Measurements from ENCODE around the gene DNAAF8.

DNAAF8 gene

GRCh38 chr16:4750896-4751295 is 16.6 kb downstream of the DNAAF8 start:
- DNase-seq (ENCODE audit: low read depth): no peak
- no peak overlapping the region for H3K4me3 ChIP-seq (ENCODE audit: low read depth, low read length)
- no peak for TF ChIP-seq CTCF (IDR thresholded peaks at IDR 0.05; ENCODE audit: control insufficient read depth, extremely low read depth, insufficient read depth)

DNA sequence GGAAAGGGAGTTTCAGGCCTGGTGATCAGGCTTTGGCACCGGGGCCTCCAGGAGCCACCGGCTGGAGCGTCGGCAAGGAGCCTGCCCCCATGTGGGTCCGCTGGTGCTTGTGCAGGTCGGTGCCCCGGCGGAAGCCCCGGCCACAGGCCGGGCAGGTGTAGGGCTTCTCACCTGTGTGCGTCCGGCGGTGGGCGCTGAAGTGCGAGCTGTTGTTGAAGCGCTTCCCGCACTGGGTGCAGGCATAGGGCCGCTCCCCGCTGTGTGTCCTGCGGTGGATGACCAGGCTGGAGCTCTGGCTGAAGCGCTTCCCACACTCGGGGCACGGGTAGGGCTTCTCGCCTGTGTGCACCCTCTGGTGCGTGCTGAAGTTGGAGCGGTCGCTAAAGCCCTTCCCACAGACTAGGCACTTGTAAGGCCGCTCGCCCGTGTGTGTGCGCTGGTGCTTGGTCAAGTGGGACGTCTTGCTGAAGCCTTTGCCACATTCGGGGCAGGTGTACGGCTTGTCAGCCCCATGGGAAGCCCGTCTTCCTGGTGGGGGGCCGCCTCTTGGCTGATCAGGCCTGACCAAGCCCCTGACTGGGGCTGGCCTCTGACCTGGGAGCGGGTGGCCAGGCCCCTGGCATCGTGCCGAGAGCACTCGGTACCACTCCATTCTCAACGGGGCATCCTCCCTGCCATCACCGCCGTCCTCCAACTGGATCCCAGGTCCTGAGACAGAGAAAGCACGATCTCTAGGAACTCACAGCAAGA is 18.2 kb downstream of the DNAAF8 start:
- no peak for DNase-seq (ENCODE audit: low read depth)
- TF ChIP-seq CTCF (IDR thresholded peaks at IDR 0.05; ENCODE audit: control insufficient read depth, extremely low read depth, insufficient read depth): no peak
- no peak overlapping the region for H3K4me3 ChIP-seq (ENCODE audit: low read depth, low read length)

DNA sequence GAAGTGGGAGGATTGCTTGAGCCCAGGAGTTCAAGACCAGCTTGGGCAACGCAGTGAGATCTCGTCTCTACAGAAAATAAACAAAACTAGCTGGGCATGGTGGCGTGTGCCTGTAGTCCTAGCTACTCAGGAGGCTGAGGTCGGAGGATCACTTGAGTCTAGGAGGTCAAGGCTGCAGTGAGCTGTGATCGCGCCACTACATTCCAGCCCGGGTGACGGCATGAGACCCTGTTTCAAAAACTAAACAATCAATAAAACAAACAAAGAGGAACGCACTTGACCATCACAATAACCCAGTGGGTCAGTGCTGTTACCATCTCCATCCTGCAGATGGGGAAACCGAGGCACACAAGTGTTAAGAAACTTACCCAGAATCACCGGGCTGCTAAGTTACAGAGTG is 18.9 kb downstream of the DNAAF8 start:
- no peak for DNase-seq (ENCODE audit: low read depth)
- H3K4me3 ChIP-seq (ENCODE audit: low read depth, low read length): no peak overlapping the region
- TF ChIP-seq CTCF (IDR thresholded peaks at IDR 0.05; ENCODE audit: control insufficient read depth, extremely low read depth, insufficient read depth): no peak

GRCh38 chr16:4754865-4755264 is 20.5 kb downstream of the DNAAF8 start:
- no peak for TF ChIP-seq CTCF (IDR thresholded peaks at IDR 0.05; ENCODE audit: control insufficient read depth, extremely low read depth, insufficient read depth)
- no peak overlapping the region for H3K4me3 ChIP-seq (ENCODE audit: low read depth, low read length)
- DNase-seq (ENCODE audit: low read depth): no peak

DNA sequence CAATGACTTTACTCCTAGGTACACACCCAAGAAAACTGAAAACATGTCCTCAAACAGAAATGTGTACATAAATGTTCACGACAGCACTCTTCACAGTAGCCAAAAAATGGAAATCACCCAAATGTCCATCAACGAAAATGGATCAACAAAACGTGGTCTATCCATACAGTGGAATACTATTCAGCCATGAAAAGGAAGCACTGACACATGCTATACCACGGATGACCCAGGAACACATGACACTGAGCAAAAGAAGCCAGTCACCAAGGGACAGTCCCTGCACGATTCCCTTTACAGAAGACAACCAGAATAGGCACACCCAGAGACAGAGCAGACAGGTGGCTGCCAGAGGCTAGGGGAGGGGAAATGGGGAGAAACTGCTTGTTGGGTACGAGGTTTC is 21.4 kb downstream of the DNAAF8 start:
- no peak for TF ChIP-seq CTCF (IDR thresholded peaks at IDR 0.05; ENCODE audit: control insufficient read depth, extremely low read depth, insufficient read depth)
- no peak overlapping the region for H3K4me3 ChIP-seq (ENCODE audit: low read depth, low read length)
- DNase-seq (ENCODE audit: low read depth): no peak

GRCh38 chr16:4760221-4760910 is 26.0 kb downstream of the DNAAF8 start:
- TF ChIP-seq CTCF (IDR thresholded peaks at IDR 0.05; ENCODE audit: control insufficient read depth, extremely low read depth, insufficient read depth): no peak
- no peak overlapping the region for H3K4me3 ChIP-seq (ENCODE audit: low read depth, low read length)
- no peak for DNase-seq (ENCODE audit: low read depth)
